Activated CD4-positive, alpha-beta T cell treated with anti-CD3 and anti-CD28 coated beads for 4 hours (primary cell): ENCODE results near the gene TIGIT.
"Not testable (repeated sequence)": the region's sequence is repeated elsewhere in the genome, so short reads cannot be mapped to it uniquely, and the experiment has no call there.

Experiments
- DNase-seq, 2 donors: peaks; one replicate each; pipeline ENCODE4 v3.0.0-alpha.2; 2020

TIGIT gene

GRCh38 chr3:114293838-114294535, at the start of gene TIGIT:
Gene TIGIT (plus strand): TSS chr3:114294028. CDS start chr3:114294062, 34 bp downstream.
- DNase-seq, result no peak

- DNase-seq, result no peak
Measured at GRCh38 chr3:114252954-114253353, 40.9 kb upstream of the TIGIT start.

- no peak for DNase-seq
Measured at GRCh38 chr3:114253505-114253904, 40.3 kb upstream of the TIGIT start.

GRCh38 chr3:114259566-114259965, 34.3 kb upstream of the TIGIT start:
- no peak for DNase-seq

GRCh38 chr3:114260152-114260551, 33.7 kb upstream of the TIGIT start:
- no peak for DNase-seq

GRCh38 chr3:114270019-114270418, 23.8 kb upstream of the TIGIT start:
- DNase-seq, result no peak

- no peak for DNase-seq
Measured at GRCh38 chr3:114272271-114272670, 21.6 kb upstream of the TIGIT start.

GRCh38 chr3:114274929-114275328, 18.9 kb upstream of the TIGIT start:
- no peak for DNase-seq

- DNase-seq, result not testable (repeated sequence)
Measured at GRCh38 chr3:114276856-114277255, 17.0 kb upstream of the TIGIT start.

- DNase-seq, result no peak
Measured at GRCh38 chr3:114284644-114285043, 9.2 kb upstream of the TIGIT start.

GRCh38 chr3:114285648-114286230, 8.1 kb upstream of the TIGIT start:
- no peak for DNase-seq

GRCh38 chr3:114286266-114286665, 7.6 kb upstream of the TIGIT start:
- DNase-seq, result no peak

GRCh38 chr3:114290911-114291901, 2.6 kb upstream of the TIGIT start:
- DNase-seq, result peak; percentile 84 to 94

- no peak for DNase-seq
Measured at GRCh38 chr3:114294940-114295480, 1.2 kb downstream of the TIGIT start.

GRCh38 chr3:114295946-114296345, 2.1 kb downstream of the TIGIT start:
- no peak for DNase-seq

GRCh38 chr3:114299421-114299820, 5.6 kb downstream of the TIGIT start:
- peak; percentile 38 to 44 for DNase-seq

GRCh38 chr3:114299941-114300624, 6.3 kb downstream of the TIGIT start:
- DNase-seq, result no peak

- DNase-seq, result no peak
Measured at GRCh38 chr3:114307222-114307830, 13.5 kb downstream of the TIGIT start.

- no peak for DNase-seq
Measured at GRCh38 chr3:114307832-114308231, 14.0 kb downstream of the TIGIT start.

GRCh38 chr3:114308377-114308776, 14.5 kb downstream of the TIGIT start:
- no peak for DNase-seq

GRCh38 chr3:114308830-114309229, 15.0 kb downstream of the TIGIT start:
- peak; percentile 66 to 67 for DNase-seq

- DNase-seq, result no peak
Measured at GRCh38 chr3:114310695-114311094, 16.9 kb downstream of the TIGIT start.
